ENCODE measurements around the gene FOXN3. TPM values are rescaled to one million over a fixed set of nuclear protein-coding genes. Genes with fewer than 3 reads are reported as not detected.

FOXN3 gene
- total and polyA plus RNA-seq, 10 of the 15 experiments (the other 5 are each of a cell fraction or from before 2014, with no cell fraction given), result 4.5 to 68.9 (median 29.7) TPM

- Histone ChIP-seq H3K4me3 (no peak overlapping the region), H3K27ac (ENCODE audit: control insufficient read depth, insufficient read depth) (no peak overlapping the region), H3K9ac (ENCODE audit: control insufficient read depth, insufficient read depth, low read length) (no peak overlapping the region), H3K9me3 (replicated peaks; ENCODE audit: control insufficient read depth, insufficient read depth, low read length) (no peaks in the 10 kb centered on the region), H3K79me2 (ENCODE audit: control insufficient read depth, insufficient read depth, low read length) (no peaks in the 10 kb centered on the region), H2AFZ (ENCODE audit: control insufficient read depth, low read depth, low read length) (no peak overlapping the region), H3K4me1 (ENCODE audit: control insufficient read depth, insufficient read depth, low read length) (peaks cover 5% of the 10 kb centered on the region; the same call in 1 of the 2 replicates), H3K36me3 (ENCODE audit: control insufficient read depth in 2 of 2, insufficient read depth in 2 of 2, low read length in 1 of 2) (no peaks in the 10 kb centered on the region), H3K4me2 (ENCODE audit: control insufficient read depth, insufficient read depth) (no peak overlapping the region), H4K20me1 (ENCODE audit: control insufficient read depth, insufficient read depth) (no peaks in the 10 kb centered on the region), H3K27me3 (replicated peaks in 1 of 2; ENCODE audit: control insufficient read depth in 2 of 2, insufficient read depth in 2 of 2, low read length in 1 of 2) (no peaks in the 10 kb centered on the region)
- CTCF ChIA-PET, result no interaction called here
- RAD21 ChIA-PET (ENCODE audit: unreplicated experiment), result interaction anchor here (0.6 kb wide), 1 partner anchor 172 kb away, joined by 4 read pairs; no protein-coding TSS in a partner anchor
- DNase-seq (ENCODE audit: low read depth, low spot score) (no peak), FAIRE-seq (no peak), ATAC-seq (no peak)
- SMC1A ChIA-PET (ENCODE audit: uncharacterized antibody, unreplicated experiment), result interaction anchor here (1.0 to 1.2 kb wide), 2 partner anchors 11 to 289 kb away, joined by 3 read pairs; no protein-coding TSS in a partner anchor
- WGBS (ENCODE audit: insufficient coverage, insufficient replicate concordance, low lambda C conversion rate, missing lambda C conversion rate), result 97% methylated on average over 9 of the region's 9 CpGs
- BruUV-seq (replicated peaks), result no TSS peak
- in situ Hi-C loops (cut with MboI), result no loop called here
- intact Hi-C loops (cut with micrococcal nuclease; ENCODE audit: unreplicated experiment), result no loop called here
- POLR2A ChIA-PET, result no interaction called here
- TF ChIP-seq LARP7 (IDR thresholded peaks at IDR 0.05) (no peak), YY1 (IDR thresholded peaks at IDR 0.05; ENCODE audit: low read depth, low read length) (no peak), NFYA (IDR thresholded peaks at IDR 0.05; ENCODE audit: borderline replicate concordance, low read depth, low read length) (no peak), ASH2L (IDR thresholded peaks at IDR 0.05; ENCODE audit: borderline replicate concordance, low read depth) (no peak), HSF1 (IDR thresholded peaks at IDR 0.05; ENCODE audit: low read depth, low read length) (no peak), NKRF (conservative IDR thresholded peaks at IDR 0.05) (no peak), POLR2A (IDR thresholded peaks at IDR 0.05; ENCODE audit: low read depth, low read length) (no peak), IRF5 (IDR thresholded peaks at IDR 0.05; ENCODE audit: borderline replicate concordance) (no peak), MLLT1 (IDR thresholded peaks at IDR 0.05) (no peak), IKZF2 (IDR thresholded peaks at IDR 0.05) (no peak), ZBTB11 (CRISPR knock-in tag; IDR thresholded peaks at IDR 0.05) (no peak), ATF3 (IDR thresholded peaks at IDR 0.05; ENCODE audit: borderline replicate concordance, extremely low read depth, low read depth, low read length) (no peak), RUNX3 (IDR thresholded peaks at IDR 0.05; ENCODE audit: low read length) (no peak)
These were observed 38.4 kb upstream of the FOXN3 start for GRCh38 chr14:89455412-89455811.
